PC-9 (cell line): ENCODE results near the gene RSBN1L.
A peak's percentile ranks its signal among the peaks of the same experiment; 100 is the strongest.

Experiments
- CTCF ChIP-seq: fragments of 200-600 bp; sonication (generic); conservative IDR thresholded peaks from 2 replicates; pipeline ENCODE4 v1.6.1; 2017; ENCODE audit warnings: mixed run types, antibody characterized with exemption, mild to moderate bottlenecking, moderate library complexity
- EZH2 ChIP-seq: fragments of 200-600 bp; sonication (generic); IDR thresholded peaks from 2 replicates; pipeline ENCODE4 v1.8.0; 2017; ENCODE audit warnings: antibody characterized with exemption, low read depth

GRCh38 chr7:77759294-77759889 is 63.1 kb downstream of the RSBN1L start:
- TF ChIP-seq CTCF (peak; percentile 92), EZH2 (no peak)
